ENCODE data around the gene ACTL7B. TPM values are rescaled to one million over a fixed set of nuclear protein-coding genes. Genes with fewer than 3 reads are reported as not detected.
A peak's percentile ranks its signal among the peaks of the same experiment; 100 is the strongest.

The ACTL7B gene
- polyA plus RNA-seq, 1 of the 3 experiments (the other 2 are of a cell fraction), result 0.07 TPM

DNA sequence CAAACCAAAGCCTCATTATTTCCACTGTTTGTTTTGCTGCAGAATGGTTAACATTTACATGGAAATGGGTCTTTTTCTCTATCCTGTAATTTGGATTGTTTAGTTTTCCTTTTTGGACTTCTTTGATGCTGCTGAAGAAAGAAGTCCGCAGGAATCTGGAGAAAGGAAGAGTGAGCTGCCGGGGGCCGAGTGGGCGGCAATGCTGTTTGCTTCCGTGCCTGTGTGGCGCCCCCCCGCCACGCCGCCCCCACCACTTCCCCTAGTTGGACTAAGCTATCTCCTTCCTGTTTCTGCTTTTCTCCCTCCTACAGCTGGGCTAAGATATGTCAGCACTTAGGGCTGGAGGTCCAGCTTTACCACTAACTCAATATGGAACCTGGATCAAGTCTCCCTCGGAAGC lies 39.7 kb downstream of the ACTL7B start:
- H3F3A ChIP-seq (replicated peaks; ENCODE audit: insufficient read depth), result no peaks in the 10 kb centered on the region
- peaks cover 15% of the 10 kb centered on the region; the same call in 1 of the 2 replicates for H3K27me3 ChIP-seq (ENCODE audit: insufficient read depth)
- no peaks in the 10 kb centered on the region for H4K20me1 ChIP-seq (ENCODE audit: insufficient read depth)
- no peak overlapping the region for H3K27ac ChIP-seq (ENCODE audit: low read depth in 2 of 2, low read length in 1 of 2)
- H3K4me2 ChIP-seq, result no peak overlapping the region
- no peaks in the 10 kb centered on the region for H3K79me2 ChIP-seq (ENCODE audit: insufficient read depth)
- no peaks in the 10 kb centered on the region for H3K4me1 ChIP-seq (ENCODE audit: control insufficient read depth in 1 of 2, insufficient read depth in 2 of 2, low read depth in 1 of 2, low read length in 1 of 2)
- H2AFZ ChIP-seq (ENCODE audit: low read depth), result 0 out of 2 replicates have a peak overlapping the region, but pooled peaks have one; percentile 16
- no peaks in the 10 kb centered on the region for H3K36me3 ChIP-seq (replicated peaks in 1 of 2; ENCODE audit: control insufficient read depth in 1 of 2, insufficient read depth in 2 of 2, low read length in 1 of 2)
- H3K4me3 ChIP-seq (ENCODE audit: low read depth in 2 of 2, low read length in 1 of 2), result no peak overlapping the region
- ChIA-PET CTCF (no interaction called here), POLR2A (no interaction called here)
- H3K9me2 ChIP-seq, result no peaks in the 10 kb centered on the region
- TF ChIP-seq MEF2A (IDR thresholded peaks at IDR 0.05; ENCODE audit: borderline replicate concordance, low read depth) (no peak), SIN3A (IDR thresholded peaks at IDR 0.05; ENCODE audit: borderline replicate concordance, low read depth, low read length) (no peak), FOXJ3 (CRISPR knock-in tag; IDR thresholded peaks at IDR 0.05) (no peak)
- 45% methylated on average over 10 of the region's 10 CpGs for WGBS (ENCODE audit: low lambda C conversion rate)
- H3K9ac ChIP-seq, result no peak overlapping the region
- no peaks in the 10 kb centered on the region for H3K9me3 ChIP-seq
- no peak for DNase-seq

GRCh38 chr9:108815156-108815555 lies 40.6 kb downstream of the ACTL7B start:
- Histone ChIP-seq H3K36me3 (replicated peaks in 1 of 2; ENCODE audit: control insufficient read depth in 1 of 2, insufficient read depth in 2 of 2, low read length in 1 of 2) (no peaks in the 10 kb centered on the region), H3K27me3 (ENCODE audit: insufficient read depth) (peaks cover 15% of the 10 kb centered on the region; the same call in 1 of the 2 replicates), H3K27ac (ENCODE audit: low read depth in 2 of 2, low read length in 1 of 2) (no peak overlapping the region), H3K4me2 (no peak overlapping the region), H3F3A (replicated peaks; ENCODE audit: insufficient read depth) (no peaks in the 10 kb centered on the region), H3K9ac (no peak overlapping the region), H4K20me1 (ENCODE audit: insufficient read depth) (no peaks in the 10 kb centered on the region), H3K9me3 (no peaks in the 10 kb centered on the region), H3K4me3 (ENCODE audit: low read depth in 2 of 2, low read length in 1 of 2) (no peak overlapping the region), H2AFZ (ENCODE audit: low read depth) (no peak overlapping the region), H3K9me2 (no peaks in the 10 kb centered on the region), H3K79me2 (ENCODE audit: insufficient read depth) (no peaks in the 10 kb centered on the region), H3K4me1 (ENCODE audit: control insufficient read depth in 1 of 2, insufficient read depth in 2 of 2, low read depth in 1 of 2, low read length in 1 of 2) (no peaks in the 10 kb centered on the region)
- no peak for TF ChIP-seq FOSL2 (IDR thresholded peaks at IDR 0.05; ENCODE audit: borderline replicate concordance, low read depth)
- no peak for TF ChIP-seq EZH2phosphoT487 (IDR thresholded peaks at IDR 0.05; ENCODE audit: borderline replicate concordance, low read depth)
- ChIA-PET POLR2A (no interaction called here), CTCF (no interaction called here)
- WGBS (ENCODE audit: low lambda C conversion rate), result 38% methylated on average over 3 of the region's 3 CpGs
- no peak for DNase-seq

DNA sequence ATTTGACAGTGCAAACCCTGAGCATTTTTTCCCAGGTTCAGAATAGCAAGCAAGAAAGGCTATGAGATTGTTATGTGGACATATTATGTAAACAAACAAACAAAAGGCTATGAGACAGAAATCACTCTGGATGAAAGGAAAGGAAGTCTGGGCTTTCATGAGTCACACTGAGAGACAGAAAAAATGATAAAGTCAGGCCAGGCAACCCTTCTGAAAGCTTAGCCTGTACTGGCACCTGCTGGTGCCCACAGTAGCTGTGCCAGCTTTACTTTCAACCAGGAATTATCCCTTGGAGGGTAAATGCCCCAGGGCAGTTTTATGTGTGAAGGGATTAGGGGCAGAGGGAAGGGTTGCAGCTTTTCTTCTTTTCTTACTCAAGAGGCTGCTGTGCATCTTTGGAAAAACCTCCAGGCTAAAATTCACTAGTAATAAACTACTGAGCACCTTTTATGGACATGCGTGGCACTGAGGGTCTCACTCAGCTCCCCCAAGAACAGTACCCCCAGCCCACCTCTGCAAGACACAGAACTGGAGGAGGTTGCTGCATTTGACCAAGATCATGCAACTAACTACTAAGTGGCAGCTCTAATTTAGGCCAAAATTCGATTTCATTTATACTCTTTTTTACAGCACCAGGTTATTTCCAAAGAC lies 41.7 kb downstream of the ACTL7B start:
- ChIA-PET CTCF (interaction anchor here (0.6 kb wide), 1 partner anchor 199 kb away, joined by 3 read pairs; no protein-coding TSS in a partner anchor), POLR2A (no interaction called here)
- peaks cover 18% of the 10 kb centered on the region; the same call in 1 of the 2 replicates for H3K27me3 ChIP-seq (ENCODE audit: insufficient read depth)
- H3K4me2 ChIP-seq, result no peak overlapping the region
- H2AFZ ChIP-seq (ENCODE audit: low read depth), result no peak overlapping the region
- H3K9me2 ChIP-seq, result no peaks in the 10 kb centered on the region
- H3F3A ChIP-seq (replicated peaks; ENCODE audit: insufficient read depth), result no peaks in the 10 kb centered on the region
- no peak overlapping the region for H3K9ac ChIP-seq
- no peak overlapping the region for H3K27ac ChIP-seq (ENCODE audit: low read depth in 2 of 2, low read length in 1 of 2)
- no peaks in the 10 kb centered on the region for H3K4me1 ChIP-seq (ENCODE audit: control insufficient read depth in 1 of 2, insufficient read depth in 2 of 2, low read depth in 1 of 2, low read length in 1 of 2)
- no peaks in the 10 kb centered on the region for H3K79me2 ChIP-seq (ENCODE audit: insufficient read depth)
- no peaks in the 10 kb centered on the region for H4K20me1 ChIP-seq (ENCODE audit: insufficient read depth)
- TF ChIP-seq RFX5 (IDR thresholded peaks at IDR 0.05; ENCODE audit: low read length) (no peak), YY1 (IDR thresholded peaks at IDR 0.05; ENCODE audit: low read depth) (no peak), CTCF (IDR thresholded peaks at IDR 0.05) (peak; percentile 49), RAD21 (IDR thresholded peaks at IDR 0.05; ENCODE audit: low read length) (peak; percentile 40)
- no peak for DNase-seq
- no peaks in the 10 kb centered on the region for H3K36me3 ChIP-seq (replicated peaks in 1 of 2; ENCODE audit: control insufficient read depth in 1 of 2, insufficient read depth in 2 of 2, low read length in 1 of 2)
- no peak overlapping the region for H3K4me3 ChIP-seq (ENCODE audit: low read depth in 2 of 2, low read length in 1 of 2)
- H3K9me3 ChIP-seq, result no peaks in the 10 kb centered on the region
- 17% methylated on average over 2 of the region's 2 CpGs for WGBS (ENCODE audit: low lambda C conversion rate)
